HEK293 (cell line): ENCODE results near the gene ANKRD31.

ENCODE experiments used
- CTCF ChIA-PET: fragments of 350-600 bp; formaldehyde crosslinking; extraction: SDS; loops from one replicate; lab custom pipeline; 2021; ENCODE audit warnings: antibody characterized with exemption; lab: Yijun Ruan, JAX
- POLR2A ChIA-PET: fragments of 300-600 bp; formaldehyde crosslinking; extraction: SDS; loops from one replicate; lab custom pipeline; 2020; ENCODE audit warnings: antibody characterized with exemption, inconsistent platforms; lab: Yijun Ruan, JAX
- H3K27ac ChIP-seq: fragments of 200-500 bp; sonication (Bioruptor generic); 2 replicates; pipeline ENCODE4 v1.5.1; 2014; ENCODE audit warnings: low read depth, low read length, control low read depth, inconsistent platforms; ENCODE audit errors: extremely low read depth
- H3K36me3 ChIP-seq, 2 experiments: fragments of 200-500 bp in 1 of 2; sonication (Bioruptor generic) in 1 of 2; 1 replicate in 1 of 2; 2 replicates in 1 of 2; pipeline ENCODE4 v1.5.1; 2014 to 2017; ENCODE audit warnings: inconsistent platforms in 2 of 2, low read length in 2 of 2; ENCODE audit not compliant: control insufficient read depth in 2 of 2, insufficient read depth in 1 of 2
- H3K4me1 ChIP-seq: fragments of 200-500 bp; sonication (Bioruptor generic); 2 replicates; pipeline ENCODE4 v1.5.1; 2014; ENCODE audit warnings: mild to moderate bottlenecking, low read length, inconsistent platforms; ENCODE audit not compliant: control insufficient read depth, insufficient read depth
- H3K4me3 ChIP-seq: 2 replicates; pipeline ENCODE4 v1.5.1; 2011; ENCODE audit warnings: low read depth, mild to moderate bottlenecking, control low read depth, low read length, moderate library complexity
- H3K9me3 ChIP-seq: fragments of 200-500 bp; sonication (Bioruptor generic); 2 replicates; pipeline ENCODE4 v1.5.1; 2014; ENCODE audit warnings: low read depth, low read length, inconsistent platforms; ENCODE audit not compliant: control insufficient read depth, insufficient read depth
- GFI1B ChIP-seq: fragments of 450-650 bp; formaldehyde crosslinking; IDR thresholded peaks from 2 replicates; pipeline ENCODE4 v1.5.1; 2016; ENCODE audit warnings: missing biosample characterization, missing genetic modification characterization
- HOXD13 ChIP-seq: sonication (generic); formaldehyde crosslinking; IDR thresholded peaks from 2 replicates; pipeline ENCODE4 v1.8.0; 2022; ENCODE audit warnings: missing genetic modification reagents, borderline replicate concordance
- KLF8 ChIP-seq: fragments of 450-650 bp; formaldehyde crosslinking; IDR thresholded peaks from 2 replicates; pipeline ENCODE4 v1.5.1; 2016; ENCODE audit warnings: missing biosample characterization, missing genetic modification characterization
- MYNN ChIP-seq: fragments of 450-650 bp; formaldehyde crosslinking; IDR thresholded peaks from 2 replicates; pipeline ENCODE4 v1.5.1; 2016; ENCODE audit warnings: missing biosample characterization, missing genetic modification characterization, borderline replicate concordance
- MZF1 ChIP-seq: fragments of 450-650 bp; formaldehyde crosslinking; IDR thresholded peaks from 2 replicates; pipeline ENCODE4 v1.5.1; 2017; ENCODE audit warnings: missing biosample characterization, missing genetic modification characterization, borderline replicate concordance
- OVOL3 ChIP-seq: fragments of 450-650 bp; formaldehyde crosslinking; IDR thresholded peaks from 2 replicates; pipeline ENCODE4 v1.5.1; 2016; ENCODE audit warnings: missing biosample characterization, missing genetic modification characterization
- SALL2 ChIP-seq: fragments of 450-650 bp; formaldehyde crosslinking; IDR thresholded peaks from 2 replicates; pipeline ENCODE4 v1.5.0; 2017; ENCODE audit warnings: missing biosample characterization, mild to moderate bottlenecking, missing genetic modification characterization, borderline replicate concordance
- SETDB1 ChIP-seq: IDR thresholded peaks from one replicate; pipeline ENCODE4 v1.6.1; 2017; ENCODE audit warnings: mild to moderate bottlenecking, low read length, moderate library complexity, mixed read lengths; ENCODE audit not compliant: insufficient read length
- SP2 ChIP-seq: fragments of 450-650 bp; formaldehyde crosslinking; IDR thresholded peaks from 2 replicates; pipeline ENCODE4 v1.5.1; 2016; ENCODE audit warnings: missing biosample characterization, missing genetic modification characterization
- ZBTB21 ChIP-seq: fragments of 450-650 bp; formaldehyde crosslinking; IDR thresholded peaks from 2 replicates; pipeline ENCODE4 v1.5.1; 2017; ENCODE audit warnings: missing biosample characterization, missing genetic modification characterization
- ZBTB7A ChIP-seq: fragments of 450-650 bp; formaldehyde crosslinking; IDR thresholded peaks from 2 replicates; pipeline ENCODE4 v1.5.1; 2016; ENCODE audit warnings: low read depth, missing biosample characterization, missing genetic modification characterization
- ZFP69B ChIP-seq: fragments of 450-650 bp; formaldehyde crosslinking; IDR thresholded peaks from 2 replicates; pipeline ENCODE4 v1.5.1; 2016; ENCODE audit warnings: missing biosample characterization, missing genetic modification characterization
- ZIC2 ChIP-seq: fragments of 450-650 bp; formaldehyde crosslinking; IDR thresholded peaks from 2 replicates; pipeline ENCODE4 v1.5.1; 2016; ENCODE audit warnings: missing biosample characterization, missing genetic modification characterization
- ZNF112 ChIP-seq: fragments of 450-650 bp; formaldehyde crosslinking; IDR thresholded peaks from 2 replicates; pipeline ENCODE4 v1.5.0; 2017; ENCODE audit warnings: missing biosample characterization, missing genetic modification characterization
- ZNF132 ChIP-seq: fragments of 450-650 bp; formaldehyde crosslinking; IDR thresholded peaks from 2 replicates; pipeline ENCODE4 v1.5.1; 2017; ENCODE audit warnings: missing biosample characterization, missing genetic modification characterization, borderline replicate concordance
- ZNF138 ChIP-seq: fragments of 450-650 bp; formaldehyde crosslinking; IDR thresholded peaks from 2 replicates; pipeline ENCODE4 v1.5.1; 2016; ENCODE audit warnings: missing biosample characterization, missing genetic modification characterization, borderline replicate concordance
- ZNF211 ChIP-seq: fragments of 450-650 bp; formaldehyde crosslinking; IDR thresholded peaks from 2 replicates; pipeline ENCODE4 v1.5.1; 2016; ENCODE audit warnings: low read depth, missing biosample characterization, missing genetic modification characterization
- ZNF221 ChIP-seq: fragments of 450-650 bp; formaldehyde crosslinking; IDR thresholded peaks from 2 replicates; pipeline ENCODE4 v1.5.1; 2017; ENCODE audit warnings: missing biosample characterization, missing genetic modification characterization, borderline replicate concordance
- ZNF24 ChIP-seq: fragments of 450-650 bp; formaldehyde crosslinking; IDR thresholded peaks from 2 replicates; pipeline ENCODE4 v1.5.1; 2016; ENCODE audit warnings: missing biosample characterization, missing genetic modification characterization
- ZNF248 ChIP-seq: fragments of 450-650 bp; formaldehyde crosslinking; IDR thresholded peaks from 2 replicates; pipeline ENCODE4 v1.5.1; 2017; ENCODE audit warnings: missing biosample characterization, missing genetic modification characterization
- ZNF354C ChIP-seq: fragments of 450-650 bp; formaldehyde crosslinking; IDR thresholded peaks from 2 replicates; pipeline ENCODE4 v1.5.1; 2016; ENCODE audit warnings: missing biosample characterization, missing genetic modification characterization, low read depth, borderline replicate concordance
- ZNF37A ChIP-seq: fragments of 450-650 bp; IDR thresholded peaks from 2 replicates; pipeline ENCODE4 v1.5.1; 2018; ENCODE audit warnings: missing biosample characterization, missing genetic modification characterization
- ZNF394 ChIP-seq: fragments of 450-650 bp; formaldehyde crosslinking; IDR thresholded peaks from 2 replicates; pipeline ENCODE4 v1.5.1; 2016; ENCODE audit warnings: missing biosample characterization, missing genetic modification characterization, mild to moderate bottlenecking, moderate library complexity, borderline replicate concordance
- ZNF654 ChIP-seq: fragments of 450-650 bp; formaldehyde crosslinking; IDR thresholded peaks from 2 replicates; pipeline ENCODE4 v1.5.1; 2016; ENCODE audit warnings: low read depth, missing biosample characterization, missing genetic modification characterization
- ZNF660 ChIP-seq: fragments of 450-650 bp; IDR thresholded peaks from 2 replicates; pipeline ENCODE4 v1.5.1; 2018; ENCODE audit warnings: missing biosample characterization, mild to moderate bottlenecking, missing genetic modification characterization
- ZNF664 ChIP-seq: fragments of 450-650 bp; formaldehyde crosslinking; IDR thresholded peaks from 2 replicates; pipeline ENCODE4 v1.5.1; 2016; ENCODE audit warnings: missing biosample characterization, missing genetic modification characterization
- ZNF792 ChIP-seq: fragments of 450-650 bp; formaldehyde crosslinking; IDR thresholded peaks from 2 replicates; pipeline ENCODE4 v1.5.1; 2016; ENCODE audit warnings: missing biosample characterization, missing genetic modification characterization
- TF ChIP-seq, protein P1 (sequence below): fragments of 450-650 bp; formaldehyde crosslinking; IDR thresholded peaks from 2 replicates; pipeline ENCODE4 v1.5.1; 2017; ENCODE audit warnings: missing biosample characterization, missing genetic modification characterization
- TF ChIP-seq, protein P2 (sequence below): fragments of 450-650 bp; formaldehyde crosslinking; IDR thresholded peaks from 2 replicates; pipeline ENCODE4 v1.5.1; 2016; ENCODE audit warnings: missing biosample characterization, missing genetic modification characterization
- TF ChIP-seq, protein P3 (sequence below): fragments of 450-650 bp; formaldehyde crosslinking; IDR thresholded peaks from 2 replicates; pipeline ENCODE4 v1.5.1; 2016; ENCODE audit warnings: missing biosample characterization, missing genetic modification characterization
- TF ChIP-seq, protein P4 (sequence below): fragments of 450-650 bp; formaldehyde crosslinking; IDR thresholded peaks from 2 replicates; pipeline ENCODE4 v1.5.1; 2016; ENCODE audit warnings: missing biosample characterization, missing genetic modification characterization

The ANKRD31 gene

DNA sequence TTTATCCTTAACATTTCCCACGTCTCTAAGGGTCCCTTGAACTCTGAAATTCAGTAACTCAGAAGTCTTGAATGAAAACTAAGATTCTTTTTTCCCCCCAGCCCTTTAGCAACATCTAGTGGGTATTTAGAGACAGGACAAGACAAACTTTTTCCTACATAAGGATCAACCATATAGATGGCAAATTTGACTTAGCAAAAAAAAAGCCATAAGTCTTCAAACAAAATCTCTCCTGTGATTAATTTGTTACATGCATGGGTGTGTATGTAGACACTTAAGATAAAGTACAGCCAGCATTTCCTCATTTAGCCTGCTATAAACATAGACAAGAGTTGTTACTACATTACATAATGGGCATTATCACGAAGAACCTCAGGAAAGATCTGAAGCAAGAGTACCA, 29.1 kb upstream of the ANKRD31 start:
- Histone ChIP-seq H3K4me3 (no peak overlapping the region), H3K36me3 (no peaks in the 10 kb centered on the region), H3K9me3 (no peaks in the 10 kb centered on the region), H3K27ac (no peak overlapping the region), H3K4me1 (no peaks in the 10 kb centered on the region)
- ChIA-PET CTCF (interaction anchor here (0.6 to 2.1 kb wide), 4 partner anchors 26 to 341 kb away, joined by 3 to 5 read pairs (median 4); no protein-coding TSS in a partner anchor), POLR2A (no interaction called here)
- TF ChIP-seq ZNF660 = no peak
- peak; percentile 74 for TF ChIP-seq ZNF654

- no peak for TF ChIP-seq ZNF24 (tag by site-specific recombination)
- TF ChIP-seq KLF8 (tag by site-specific recombination) = no peak
- TF ChIP-seq ZFP69B = no peak
- TF ChIP-seq ZNF221 (tag by site-specific recombination) = no peak
- no peak for TF ChIP-seq ZNF37A (tag by site-specific recombination)
- no peak for TF ChIP-seq ZNF112 (tag by site-specific recombination)
- TF ChIP-seq, protein P1, sequence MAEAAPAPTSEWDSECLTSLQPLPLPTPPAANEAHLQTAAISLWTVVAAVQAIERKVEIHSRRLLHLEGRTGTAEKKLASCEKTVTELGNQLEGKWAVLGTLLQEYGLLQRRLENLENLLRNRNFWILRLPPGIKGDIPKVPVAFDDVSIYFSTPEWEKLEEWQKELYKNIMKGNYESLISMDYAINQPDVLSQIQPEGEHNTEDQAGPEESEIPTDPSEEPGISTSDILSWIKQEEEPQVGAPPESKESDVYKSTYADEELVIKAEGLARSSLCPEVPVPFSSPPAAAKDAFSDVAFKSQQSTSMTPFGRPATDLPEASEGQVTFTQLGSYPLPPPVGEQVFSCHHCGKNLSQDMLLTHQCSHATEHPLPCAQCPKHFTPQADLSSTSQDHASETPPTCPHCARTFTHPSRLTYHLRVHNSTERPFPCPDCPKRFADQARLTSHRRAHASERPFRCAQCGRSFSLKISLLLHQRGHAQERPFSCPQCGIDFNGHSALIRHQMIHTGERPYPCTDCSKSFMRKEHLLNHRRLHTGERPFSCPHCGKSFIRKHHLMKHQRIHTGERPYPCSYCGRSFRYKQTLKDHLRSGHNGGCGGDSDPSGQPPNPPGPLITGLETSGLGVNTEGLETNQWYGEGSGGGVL (tag by site-specific recombination) = no peak
- TF ChIP-seq OVOL3 (tag by site-specific recombination) = no peak
- no peak for TF ChIP-seq ZNF248 (tag by site-specific recombination)
- no peak for TF ChIP-seq ZIC2 (tag by site-specific recombination)
- no peak for TF ChIP-seq SETDB1
- no peak for TF ChIP-seq ZNF132 (tag by site-specific recombination)
- no peak for TF ChIP-seq ZBTB21
- no peak for TF ChIP-seq ZNF660
- TF ChIP-seq GFI1B (tag by site-specific recombination) = no peak
- no peak for TF ChIP-seq HOXD13 (CRISPR knock-in tag)
- TF ChIP-seq, protein P2, sequence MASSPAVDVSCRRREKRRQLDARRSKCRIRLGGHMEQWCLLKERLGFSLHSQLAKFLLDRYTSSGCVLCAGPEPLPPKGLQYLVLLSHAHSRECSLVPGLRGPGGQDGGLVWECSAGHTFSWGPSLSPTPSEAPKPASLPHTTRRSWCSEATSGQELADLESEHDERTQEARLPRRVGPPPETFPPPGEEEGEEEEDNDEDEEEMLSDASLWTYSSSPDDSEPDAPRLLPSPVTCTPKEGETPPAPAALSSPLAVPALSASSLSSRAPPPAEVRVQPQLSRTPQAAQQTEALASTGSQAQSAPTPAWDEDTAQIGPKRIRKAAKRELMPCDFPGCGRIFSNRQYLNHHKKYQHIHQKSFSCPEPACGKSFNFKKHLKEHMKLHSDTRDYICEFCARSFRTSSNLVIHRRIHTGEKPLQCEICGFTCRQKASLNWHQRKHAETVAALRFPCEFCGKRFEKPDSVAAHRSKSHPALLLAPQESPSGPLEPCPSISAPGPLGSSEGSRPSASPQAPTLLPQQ = no peak
- no peak for TF ChIP-seq MYNN (tag by site-specific recombination)
- no peak for TF ChIP-seq ZNF664
- no peak for TF ChIP-seq ZNF138 (tag by site-specific recombination)
- ChIA-PET CTCF (interaction anchor here (0.7 kb wide), 1 partner anchor 338 kb away, joined by 3 read pairs; no protein-coding TSS in a partner anchor), POLR2A (no interaction called here)
- Histone ChIP-seq H3K27ac (no peak overlapping the region), H3K36me3 (no peaks in the 10 kb centered on the region), H3K4me1 (no peaks in the 10 kb centered on the region), H3K9me3 (no peaks in the 10 kb centered on the region), H3K4me3 (no peak overlapping the region)
These were observed 25.6 kb upstream of the ANKRD31 start for GRCh38 chr5:75262271-75262670.

GRCh38 chr5:75260708-75261107, 24.0 kb upstream of the ANKRD31 start:
- Histone ChIP-seq H3K4me3 (no peak overlapping the region), H3K36me3 (no peaks in the 10 kb centered on the region), H3K4me1 (no peaks in the 10 kb centered on the region), H3K27ac (no peak overlapping the region), H3K9me3 (no peaks in the 10 kb centered on the region)
- ChIA-PET POLR2A (no interaction called here), CTCF (no interaction called here)
- TF ChIP-seq SALL2 (tag by site-specific recombination) (no peak), ZNF660 (no peak), MZF1 (tag by site-specific recombination) (no peak), SP2 (tag by site-specific recombination) (no peak), ZNF211 (tag by site-specific recombination) (no peak), ZBTB7A (tag by site-specific recombination) (no peak), ZNF792 (tag by site-specific recombination) (no peak), ZNF354C (tag by site-specific recombination) (no peak), ZNF394 (tag by site-specific recombination) (no peak)
- TF ChIP-seq, protein P3, sequence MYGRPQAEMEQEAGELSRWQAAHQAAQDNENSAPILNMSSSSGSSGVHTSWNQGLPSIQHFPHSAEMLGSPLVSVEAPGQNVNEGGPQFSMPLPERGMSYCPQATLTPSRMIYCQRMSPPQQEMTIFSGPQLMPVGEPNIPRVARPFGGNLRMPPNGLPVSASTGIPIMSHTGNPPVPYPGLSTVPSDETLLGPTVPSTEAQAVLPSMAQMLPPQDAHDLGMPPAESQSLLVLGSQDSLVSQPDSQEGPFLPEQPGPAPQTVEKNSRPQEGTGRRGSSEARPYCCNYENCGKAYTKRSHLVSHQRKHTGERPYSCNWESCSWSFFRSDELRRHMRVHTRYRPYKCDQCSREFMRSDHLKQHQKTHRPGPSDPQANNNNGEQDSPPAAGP (tag by site-specific recombination) = no peak
- TF ChIP-seq, protein P4, sequence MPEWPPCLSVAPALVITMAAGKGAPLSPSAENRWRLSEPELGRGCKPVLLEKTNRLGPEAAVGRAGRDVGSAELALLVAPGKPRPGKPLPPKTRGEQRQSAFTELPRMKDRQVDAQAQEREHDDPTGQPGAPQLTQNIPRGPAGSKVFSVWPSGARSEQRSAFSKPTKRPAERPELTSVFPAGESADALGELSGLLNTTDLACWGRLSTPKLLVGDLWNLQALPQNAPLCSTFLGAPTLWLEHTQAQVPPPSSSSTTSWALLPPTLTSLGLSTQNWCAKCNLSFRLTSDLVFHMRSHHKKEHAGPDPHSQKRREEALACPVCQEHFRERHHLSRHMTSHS (tag by site-specific recombination) = no peak
